OCI-LY1 (cell line): ENCODE results near the gene GLYATL1.

ENCODE experiments used
- H2AFZ ChIP-seq: fragments of 200-600 bp; sonication (generic), shearing (Covaris generic); 2 replicates; pipeline ENCODE4 v1.6.0; 2014; ENCODE audit warnings: antibody characterized with exemption, mild to moderate bottlenecking, low read length
- H3F3A ChIP-seq: fragments of 200-600 bp; sonication (generic), shearing (Covaris generic); 2 replicates; pipeline ENCODE4 v1.6.0; 2014; ENCODE audit warnings: mild to moderate bottlenecking, antibody characterized with exemption, low read length, moderate library complexity; ENCODE audit not compliant: insufficient read depth
- H3K27ac ChIP-seq: fragments of 200-600 bp; sonication (generic); 2 replicates; pipeline ENCODE4 v1.5.1; 2014; ENCODE audit warnings: low read length, mixed run types, mild to moderate bottlenecking, low read depth; ENCODE audit not compliant: poor library complexity, severe bottlenecking
- H3K27me3 ChIP-seq: fragments of 200-600 bp; sonication (generic); 2 replicates; pipeline ENCODE4 v1.6.0; 2014; ENCODE audit warnings: antibody characterized with exemption, mild to moderate bottlenecking, low read length, moderate library complexity; ENCODE audit not compliant: insufficient read depth
- H3K36me3 ChIP-seq: fragments of 200-600 bp; sonication (generic); 2 replicates; pipeline ENCODE4 v1.6.1; 2014; ENCODE audit warnings: mild to moderate bottlenecking, antibody characterized with exemption, low read length, moderate library complexity, mixed read lengths; ENCODE audit not compliant: insufficient read depth
- H3K4me1 ChIP-seq: fragments of 200-600 bp; sonication (generic); 2 replicates; pipeline ENCODE4 v1.5.1; 2014; ENCODE audit warnings: mild to moderate bottlenecking, low read length, moderate library complexity; ENCODE audit not compliant: insufficient read depth, severe bottlenecking
- H3K4me2 ChIP-seq: fragments of 200-600 bp; sonication (generic), shearing (Covaris generic); 2 replicates; pipeline ENCODE4 v1.6.1; 2014; ENCODE audit warnings: low read length
- H3K4me3 ChIP-seq: fragments of 200-600 bp; sonication (generic); 2 replicates; pipeline ENCODE4 v1.5.1; 2014; ENCODE audit warnings: low read length, low read depth, mild to moderate bottlenecking, mixed read lengths; ENCODE audit not compliant: poor library complexity, severe bottlenecking
- H3K79me2 ChIP-seq: fragments of 200-600 bp; shearing (Covaris generic); 2 replicates; pipeline ENCODE4 v1.6.1; 2016; ENCODE audit warnings: mixed run types, low read length, mixed read lengths; ENCODE audit not compliant: insufficient read depth
- H3K9ac ChIP-seq: fragments of 200-600 bp; sonication (generic), shearing (Covaris generic); 2 replicates; pipeline ENCODE4 v1.6.1; 2014; ENCODE audit warnings: mild to moderate bottlenecking, low read length, mixed read lengths
- H3K9me2 ChIP-seq: fragments of 200-600 bp; sonication (generic), shearing (Covaris generic); 2 replicates; pipeline ENCODE4 v1.6.1; 2014; ENCODE audit warnings: low read depth, mild to moderate bottlenecking, low read length, mixed read lengths
- H3K9me3 ChIP-seq: fragments of 200-600 bp; shearing (Covaris generic); 2 replicates; pipeline ENCODE4 v1.6.1; 2014; ENCODE audit warnings: low read length, mixed read lengths
- H4K20me1 ChIP-seq: fragments of 200-600 bp; sonication (generic), shearing (Covaris generic); 2 replicates; pipeline ENCODE4 v1.6.0; 2016; ENCODE audit warnings: mild to moderate bottlenecking, low read length; ENCODE audit not compliant: insufficient read depth
- CTCF ChIP-seq: fragments of 200-600 bp; sonication (generic), shearing (Covaris generic); IDR thresholded peaks from 2 replicates; pipeline ENCODE4 v1.5.1; 2017; ENCODE audit warnings: mild to moderate bottlenecking, antibody characterized with exemption, low read length, moderate library complexity, mixed read lengths
- EZH2 ChIP-seq: fragments of 200-600 bp; sonication (generic), shearing (Covaris generic); IDR thresholded peaks from 2 replicates; pipeline ENCODE4 v1.8.0; 2017; ENCODE audit warnings: borderline replicate concordance, mixed run types, mild to moderate bottlenecking, antibody characterized with exemption, low read length, moderate library complexity, mixed read lengths

GLYATL1 gene

GRCh38 chr11:58900479-58901420, 38.5 kb upstream of the GLYATL1 start:
- no peak overlapping the region for H2AFZ ChIP-seq
- no peaks in the 10 kb centered on the region for H3K79me2 ChIP-seq
- H3K27ac ChIP-seq = no peak overlapping the region
- H4K20me1 ChIP-seq = no peaks in the 10 kb centered on the region
- no peaks in the 10 kb centered on the region for H3F3A ChIP-seq
- H3K36me3 ChIP-seq = no peaks in the 10 kb centered on the region
- H3K4me1 ChIP-seq = peaks cover 10% of the 10 kb centered on the region
- H3K9me3 ChIP-seq = no peaks in the 10 kb centered on the region
- TF ChIP-seq CTCF = peak; percentile 85
- TF ChIP-seq EZH2 = no peak
- peak overlapping the region; percentile 70 for H3K4me2 ChIP-seq
- no peaks in the 10 kb centered on the region for H3K9me2 ChIP-seq
- H3K27me3 ChIP-seq = no peaks in the 10 kb centered on the region
- no peak overlapping the region; the same call in 1 of the 2 replicates for H3K9ac ChIP-seq
- H3K4me3 ChIP-seq = peak overlapping the region; percentile 48

GRCh38 chr11:58902881-58903280, 36.4 kb upstream of the GLYATL1 start:
- no peaks in the 10 kb centered on the region for H3K27me3 ChIP-seq
- no peaks in the 10 kb centered on the region for H4K20me1 ChIP-seq
- H3K4me1 ChIP-seq = peaks cover 10% of the 10 kb centered on the region
- H3K79me2 ChIP-seq = no peaks in the 10 kb centered on the region
- no peak for TF ChIP-seq EZH2
- TF ChIP-seq CTCF = no peak
- H2AFZ ChIP-seq = no peak overlapping the region
- no peaks in the 10 kb centered on the region for H3K9me3 ChIP-seq
- no peak overlapping the region for H3K9ac ChIP-seq
- H3K9me2 ChIP-seq = no peaks in the 10 kb centered on the region
- H3F3A ChIP-seq = no peaks in the 10 kb centered on the region
- no peak overlapping the region for H3K27ac ChIP-seq
- H3K4me2 ChIP-seq = no peak overlapping the region
- no peaks in the 10 kb centered on the region for H3K36me3 ChIP-seq
- H3K4me3 ChIP-seq = no peak overlapping the region

GRCh38 chr11:58905011-58905720, 34.1 kb upstream of the GLYATL1 start:
- H3K9ac ChIP-seq = no peak overlapping the region
- no peaks in the 10 kb centered on the region for H4K20me1 ChIP-seq
- H3K27ac ChIP-seq = no peak overlapping the region
- H3K4me3 ChIP-seq = no peak overlapping the region
- no peak overlapping the region for H2AFZ ChIP-seq
- H3F3A ChIP-seq = no peaks in the 10 kb centered on the region
- H3K9me2 ChIP-seq = no peaks in the 10 kb centered on the region
- no peaks in the 10 kb centered on the region for H3K79me2 ChIP-seq
- no peaks in the 10 kb centered on the region for H3K27me3 ChIP-seq
- H3K9me3 ChIP-seq = no peaks in the 10 kb centered on the region
- H3K4me2 ChIP-seq = no peak overlapping the region
- no peaks in the 10 kb centered on the region for H3K36me3 ChIP-seq
- H3K4me1 ChIP-seq = peaks cover 10% of the 10 kb centered on the region
- TF ChIP-seq EZH2 = no peak
- TF ChIP-seq CTCF = no peak
